Mesodermal cell (in vitro differentiated cells): ENCODE results near the gene WWC1.
A peak's percentile ranks its signal among the peaks of the same experiment; 100 is the strongest.

ENCODE experiments used
- H3K27ac ChIP-seq: 2 replicates; pipeline ENCODE4 v1.7.0; 2013; ENCODE audit warnings: mild to moderate bottlenecking, low read depth, low read length, moderate library complexity; ENCODE audit not compliant: severe bottlenecking
- H3K36me3 ChIP-seq: 2 replicates; pipeline ENCODE4 v1.7.1; 2013; ENCODE audit warnings: mild to moderate bottlenecking, low read length, moderate library complexity; ENCODE audit not compliant: control insufficient read depth, insufficient read depth
- H3K4me1 ChIP-seq: one replicate; pipeline ENCODE4 v1.7.1; 2013; ENCODE audit warnings: mild to moderate bottlenecking, low read length; ENCODE audit not compliant: insufficient read depth, control insufficient read depth, poor library complexity, severe bottlenecking
- H3K4me3 ChIP-seq: 2 replicates; pipeline ENCODE4 v1.7.0; 2013; ENCODE audit warnings: low read length, control low read depth, mild to moderate bottlenecking; ENCODE audit not compliant: insufficient read depth, poor library complexity, severe bottlenecking; ENCODE audit errors: extremely low read depth
- H3K9me3 ChIP-seq: 2 replicates; pipeline ENCODE4 v1.7.1; 2013; ENCODE audit warnings: mild to moderate bottlenecking, low read length, moderate library complexity; ENCODE audit not compliant: control insufficient read depth
- WGBS, 2 experiments: methylation state at CpG; one replicate each; pipeline ENCODE4 v1.1.5; 2013; ENCODE audit warnings: missing lambda C conversion rate in 2 of 2; ENCODE audit not compliant: insufficient coverage in 2 of 2; 5-methylcytosine and 5-hydroxymethylcytosine counted together

Gene WWC1

DNA sequence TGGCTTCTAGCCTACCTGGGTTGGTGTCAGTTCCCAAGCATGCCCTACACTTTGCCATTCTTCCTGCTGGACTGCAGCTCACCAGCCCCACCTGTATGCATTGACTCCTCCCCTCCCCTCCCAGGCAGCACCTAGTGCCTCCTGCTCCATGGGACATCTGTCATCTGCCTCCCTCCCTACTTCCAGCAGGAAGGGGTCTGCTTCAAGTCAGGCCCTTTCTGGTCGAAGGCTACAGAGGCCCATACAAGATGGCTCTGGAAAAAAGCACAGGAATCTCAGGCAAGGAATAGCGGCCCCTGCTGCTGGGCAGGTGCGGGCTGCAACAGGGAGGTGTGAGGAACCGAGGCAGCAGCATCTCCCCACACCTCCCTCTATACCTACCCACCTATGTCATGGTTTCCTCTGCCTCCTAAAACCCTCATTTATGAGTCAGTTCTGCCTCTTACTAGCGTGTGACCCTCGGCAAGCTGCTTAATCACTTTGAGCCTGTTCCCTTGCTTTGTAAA is 19.7 kb downstream of the WWC1 start:
- no peak overlapping the region for H3K27ac ChIP-seq
- H3K9me3 ChIP-seq: no peaks in the 10 kb centered on the region
- H3K4me3 ChIP-seq: no peak overlapping the region

GRCh38 chr5:168312606-168313295 is 21.3 kb downstream of the WWC1 start:
- no peak overlapping the region for H3K4me3 ChIP-seq
- H3K27ac ChIP-seq: no peak overlapping the region
- H3K36me3 ChIP-seq: peaks cover 6% of the 10 kb centered on the region
- no peaks in the 10 kb centered on the region for H3K9me3 ChIP-seq
- WGBS, 2 experiments: 96 to 97% methylated on average over 8 to 10 of the region's 11 CpGs
- H3K4me1 ChIP-seq: peaks cover 40% of the 10 kb centered on the region

More for the DNA sequence above, 19.7 kb downstream of the WWC1 start:
- 73 to 82% methylated on average over 4 to 6 of the region's 6 CpGs for WGBS, 2 experiments
- peaks cover 6% of the 10 kb centered on the region for H3K36me3 ChIP-seq
- peaks cover 24% of the 10 kb centered on the region for H3K4me1 ChIP-seq

DNA sequence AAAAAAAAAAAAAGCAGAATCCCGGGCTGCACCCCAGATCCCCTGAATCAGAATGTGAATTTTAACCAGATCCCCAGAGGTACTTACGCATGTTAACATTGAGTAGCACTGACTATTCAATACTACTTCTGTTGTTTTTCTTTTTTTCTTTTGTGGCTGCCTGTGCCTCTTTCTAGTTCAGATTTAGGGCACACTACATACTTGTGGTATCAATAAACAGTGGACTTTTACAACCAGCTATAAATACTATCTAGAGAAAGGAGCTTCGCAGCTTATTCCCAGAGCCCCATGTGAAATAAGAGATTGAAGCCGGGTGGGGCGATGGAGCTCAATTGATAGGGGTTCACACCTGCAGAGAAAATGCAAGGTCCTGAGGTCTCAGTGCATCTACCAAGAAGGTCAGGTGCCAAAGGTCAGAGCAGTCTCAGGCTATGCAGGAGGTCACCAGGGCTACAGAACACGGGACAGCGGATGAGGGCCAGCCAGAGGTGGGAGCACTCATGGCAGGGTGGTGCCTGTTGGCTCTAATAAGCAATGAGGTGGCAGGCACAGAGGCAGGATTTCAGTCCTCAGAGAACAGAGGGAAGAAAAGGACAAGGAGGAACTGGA is 22.3 kb downstream of the WWC1 start:
- H3K4me3 ChIP-seq: no peak overlapping the region
- 94 to 96% methylated on average over 7 of the region's 7 CpGs for WGBS, 2 experiments
- peaks cover 3% of the 10 kb centered on the region for H3K36me3 ChIP-seq
- no peaks in the 10 kb centered on the region for H3K9me3 ChIP-seq
- no peak overlapping the region for H3K27ac ChIP-seq
- H3K4me1 ChIP-seq: peaks cover 40% of the 10 kb centered on the region

DNA sequence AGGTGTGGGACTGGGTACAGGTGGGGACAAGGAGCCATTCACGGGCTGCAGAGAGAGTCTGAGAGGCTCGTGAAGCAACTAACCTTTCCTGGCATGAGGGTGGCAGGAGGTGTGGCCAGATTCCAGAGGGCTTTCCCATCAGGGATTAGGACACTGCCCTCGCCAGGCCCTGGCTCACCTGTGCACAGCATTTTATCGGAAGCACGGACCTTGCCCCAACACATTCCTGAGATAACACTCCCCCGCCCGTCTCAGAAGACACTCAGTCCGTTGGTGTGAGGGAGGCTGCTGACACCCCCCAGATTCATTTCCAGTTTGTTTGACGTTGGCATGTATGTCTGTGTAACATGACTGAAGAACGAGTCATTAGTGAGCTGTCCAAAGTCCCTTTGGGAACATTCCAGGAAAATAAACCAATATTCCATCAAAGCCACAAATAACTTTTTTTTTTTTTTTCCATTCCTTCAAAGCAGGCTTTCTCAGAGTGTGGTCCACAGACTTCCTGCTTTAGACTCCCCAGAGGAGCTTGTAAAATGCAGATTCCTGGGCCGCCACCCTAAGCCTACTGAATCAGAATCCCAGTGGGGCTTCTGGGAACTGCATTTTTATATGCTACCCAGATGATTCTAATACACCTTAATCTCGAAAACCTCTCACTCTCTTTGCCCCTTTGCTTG is 23.4 kb downstream of the WWC1 start:
- Histone ChIP-seq H3K4me1 (peaks cover 40% of the 10 kb centered on the region), H3K4me3 (no peak overlapping the region), H3K27ac (peak overlapping the region; percentile 75), H3K9me3 (no peaks in the 10 kb centered on the region), H3K36me3 (no peaks in the 10 kb centered on the region)
- WGBS, 2 experiments: 76 to 80% methylated on average over 5 to 8 of the region's 12 CpGs

DNA sequence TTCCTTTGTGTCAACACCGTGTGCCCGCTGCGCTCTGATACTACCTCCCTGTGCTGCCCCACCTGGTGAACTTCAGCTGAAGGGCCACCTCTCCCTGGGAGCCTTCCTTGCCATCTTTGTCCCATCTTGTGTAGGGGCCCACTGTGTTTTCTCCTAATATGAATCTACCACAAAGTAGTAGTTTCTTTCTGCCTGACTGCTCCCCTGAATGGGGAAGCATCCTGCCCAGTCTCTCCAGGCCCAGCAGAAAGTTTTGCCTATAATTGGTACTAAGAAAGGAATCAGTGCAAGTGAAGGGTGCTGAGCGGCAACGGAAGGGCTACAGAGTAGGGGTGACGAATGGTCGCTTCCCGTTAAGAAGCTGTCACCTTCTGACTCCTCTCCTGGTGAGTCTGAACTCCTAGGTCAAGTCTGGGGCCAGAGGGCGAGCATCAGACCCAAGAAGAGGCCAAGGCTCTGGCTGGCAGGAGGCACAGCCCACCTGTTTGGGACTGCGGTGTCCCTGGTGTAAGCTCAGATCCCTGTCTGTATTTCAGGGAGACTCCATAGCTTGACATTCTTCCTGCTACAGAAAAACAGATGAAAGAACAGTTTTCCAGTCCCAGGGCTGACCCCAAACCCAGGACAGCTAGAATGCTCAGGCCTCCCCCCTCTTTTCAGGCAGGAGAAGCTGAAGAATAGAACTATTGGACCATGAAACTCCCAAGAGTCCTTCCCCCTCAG is 24.1 kb downstream of the WWC1 start:
- peaks cover 40% of the 10 kb centered on the region for H3K4me1 ChIP-seq
- H3K4me3 ChIP-seq: no peak overlapping the region
- H3K27ac ChIP-seq: peak overlapping the region; percentile 93
- 93 to 98% methylated on average over 9 to 10 of the region's 10 CpGs for WGBS, 2 experiments
- no peaks in the 10 kb centered on the region for H3K36me3 ChIP-seq
- H3K9me3 ChIP-seq: no peaks in the 10 kb centered on the region

- peak overlapping the region; percentile 93 for H3K27ac ChIP-seq
Measured at GRCh38 chr5:168316139-168316578, 24.7 kb downstream of the WWC1 start.

DNA sequence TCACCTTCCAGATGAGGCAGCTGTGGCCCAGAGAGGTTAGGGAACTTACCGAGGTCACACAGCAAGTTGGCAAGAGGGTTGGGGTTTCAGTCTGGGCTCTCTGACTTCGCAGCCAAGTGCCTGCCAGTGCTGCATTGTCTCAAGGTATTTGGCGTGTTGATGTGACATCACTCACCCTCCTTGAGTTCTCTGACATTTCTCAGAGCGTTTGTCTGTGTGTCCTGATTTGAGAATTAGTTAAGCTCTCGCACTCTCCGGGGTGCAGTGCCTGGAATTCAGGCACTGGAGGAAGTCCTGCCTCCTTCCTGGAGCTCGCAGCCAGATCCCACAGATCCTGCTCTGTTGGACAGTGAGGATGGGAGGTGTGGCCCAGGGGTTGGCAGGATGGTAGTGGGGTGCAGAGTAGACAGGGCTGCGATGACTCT is 25.7 kb downstream of the WWC1 start:
- H3K36me3 ChIP-seq: no peaks in the 10 kb centered on the region
- H3K4me1 ChIP-seq: peaks cover 37% of the 10 kb centered on the region
- no peak overlapping the region for H3K4me3 ChIP-seq
- 95 to 96% methylated on average over 4 of the region's 8 CpGs for WGBS, 2 experiments
- peak overlapping the region; percentile 93 for H3K27ac ChIP-seq
- H3K9me3 ChIP-seq: no peaks in the 10 kb centered on the region

More at GRCh38 chr5:168316139-168316578, 24.7 kb downstream of the WWC1 start:
- H3K4me1 ChIP-seq: peaks cover 37% of the 10 kb centered on the region
- H3K36me3 ChIP-seq: no peaks in the 10 kb centered on the region
- no peaks in the 10 kb centered on the region for H3K9me3 ChIP-seq
- no peak overlapping the region for H3K4me3 ChIP-seq
- WGBS, 2 experiments: 93 to 94% methylated on average over 8 of the region's 9 CpGs

GRCh38 chr5:168317521-168318147 is 26.2 kb downstream of the WWC1 start:
- H3K36me3 ChIP-seq: no peaks in the 10 kb centered on the region
- no peak overlapping the region for H3K4me3 ChIP-seq
- peak overlapping the region; percentile 93 for H3K27ac ChIP-seq
- no peaks in the 10 kb centered on the region for H3K9me3 ChIP-seq
- H3K4me1 ChIP-seq: peaks cover 37% of the 10 kb centered on the region
- WGBS, 2 experiments: 62 to 66% methylated on average over 4 of the region's 4 CpGs

GRCh38 chr5:168318240-168318639 is 26.8 kb downstream of the WWC1 start:
- H3K9me3 ChIP-seq: no peaks in the 10 kb centered on the region
- H3K4me1 ChIP-seq: peaks cover 37% of the 10 kb centered on the region
- H3K27ac ChIP-seq: peak overlapping the region; percentile 93
- no peaks in the 10 kb centered on the region for H3K36me3 ChIP-seq
- H3K4me3 ChIP-seq: no peak overlapping the region
- WGBS, 2 experiments: 100% methylated on average over 2 of the region's 4 CpGs; no CpG with 5 or more reads in 1 of the 2 experiments

DNA sequence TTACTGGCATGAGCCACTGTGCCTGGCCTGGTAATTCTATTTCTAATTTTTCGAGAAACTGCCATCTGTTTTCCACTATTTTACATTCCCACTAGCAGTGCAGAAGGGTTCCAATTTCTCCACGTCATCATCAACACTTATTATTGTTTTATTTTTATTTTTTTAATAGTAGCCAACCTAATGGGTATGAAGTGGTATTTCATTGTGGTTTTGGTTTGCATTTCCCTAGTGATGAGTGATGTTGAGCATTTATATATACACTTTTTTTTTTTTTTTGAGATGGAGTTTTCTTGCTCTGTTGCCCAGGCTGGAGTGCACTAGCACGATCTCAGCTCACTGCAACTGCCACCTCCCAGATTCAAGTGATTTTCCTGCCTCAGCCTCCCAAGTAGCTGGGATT is 28.3 kb downstream of the WWC1 start:
- H3K36me3 ChIP-seq: no peaks in the 10 kb centered on the region
- H3K4me3 ChIP-seq: no peak overlapping the region
- H3K9me3 ChIP-seq: no peaks in the 10 kb centered on the region
- no peak overlapping the region for H3K27ac ChIP-seq
- WGBS, 2 experiments: 100% methylated on average over 1 of the region's 3 CpGs; no CpG with 5 or more reads in 1 of the 2 experiments
- peaks cover 25% of the 10 kb centered on the region for H3K4me1 ChIP-seq
